HG02571 (cell line): Measurements from ENCODE around the gene KLHL28.

Experiments used
- ATAC-seq: cut with Tn5 transposase; IDR thresholded peaks from one replicate; pipeline ENCODE4 v1.9.1; 2021; ENCODE audit warnings: mild to moderate bottlenecking, moderate library complexity; ENCODE audit not compliant: unreplicated experiment

The KLHL28 gene

DNA sequence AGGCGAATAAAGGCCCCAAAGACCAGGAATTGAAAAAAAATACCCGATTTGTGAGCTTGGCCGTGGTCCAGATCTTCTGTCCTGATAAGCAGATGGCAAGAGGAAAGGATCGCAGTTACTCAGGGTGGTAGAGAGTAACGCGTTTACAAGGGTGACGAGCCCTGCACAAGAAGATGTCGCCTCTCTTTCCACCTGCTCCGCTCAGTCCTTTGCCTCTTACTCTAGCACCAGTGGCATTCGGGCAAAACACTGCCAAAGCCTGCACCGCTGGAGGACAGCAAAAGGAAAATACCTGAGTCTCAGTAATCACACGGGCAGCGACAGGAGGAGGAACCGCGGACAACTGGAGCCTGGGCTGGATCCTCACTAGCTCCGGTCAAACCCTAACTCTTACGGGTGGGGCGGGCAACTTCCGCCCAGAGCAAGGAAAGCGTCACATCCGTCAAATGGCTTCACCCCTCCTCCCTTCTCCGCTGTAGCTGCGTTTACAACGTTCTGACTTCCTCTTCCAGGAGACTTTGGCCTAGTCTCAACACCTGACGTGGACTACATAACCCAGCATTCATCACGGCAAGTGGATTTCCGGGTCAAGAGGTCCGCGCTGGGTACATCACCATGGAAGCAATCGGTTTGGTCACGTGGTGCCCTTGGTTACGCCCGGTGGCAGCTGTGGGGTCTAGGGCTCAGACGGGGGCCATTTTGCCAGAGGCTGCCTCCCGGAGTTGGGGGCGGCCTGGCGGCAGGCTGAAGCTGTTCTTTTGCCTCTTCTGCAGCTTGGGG is at the start of gene KLHL28, which contains the start of gene TOGARAM1:
KLHL28 (minus strand) TSS at position 394 of the 780 bp plus-strand sequence. CDS start 16,019 bp downstream, outside the sequence.
TOGARAM1 (plus strand) TSS at position 637 of the 780 bp plus-strand sequence. CDS start 232 bp downstream, outside the sequence.
- ATAC-seq, result peak; percentile 92

DNA sequence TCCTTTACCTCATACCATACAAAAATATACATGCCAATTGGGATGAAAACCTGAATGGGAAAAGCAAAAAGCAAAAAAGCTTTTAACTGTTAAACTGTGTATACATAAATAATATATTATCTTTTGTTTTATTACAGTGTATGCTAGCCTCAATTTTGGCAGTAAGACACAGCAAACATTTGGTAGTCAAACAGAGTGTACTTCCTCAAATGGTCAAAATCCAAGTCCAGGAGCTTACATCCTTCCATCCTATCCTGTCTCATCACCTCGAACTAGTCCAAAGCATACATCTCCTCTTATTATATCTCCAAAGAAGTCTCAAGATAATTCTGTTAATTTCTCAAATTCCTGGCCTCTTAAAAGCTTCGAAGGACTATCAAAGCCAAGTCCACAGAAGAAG is 42.2 kb upstream of the KLHL28 start:
- no peak for ATAC-seq

DNA sequence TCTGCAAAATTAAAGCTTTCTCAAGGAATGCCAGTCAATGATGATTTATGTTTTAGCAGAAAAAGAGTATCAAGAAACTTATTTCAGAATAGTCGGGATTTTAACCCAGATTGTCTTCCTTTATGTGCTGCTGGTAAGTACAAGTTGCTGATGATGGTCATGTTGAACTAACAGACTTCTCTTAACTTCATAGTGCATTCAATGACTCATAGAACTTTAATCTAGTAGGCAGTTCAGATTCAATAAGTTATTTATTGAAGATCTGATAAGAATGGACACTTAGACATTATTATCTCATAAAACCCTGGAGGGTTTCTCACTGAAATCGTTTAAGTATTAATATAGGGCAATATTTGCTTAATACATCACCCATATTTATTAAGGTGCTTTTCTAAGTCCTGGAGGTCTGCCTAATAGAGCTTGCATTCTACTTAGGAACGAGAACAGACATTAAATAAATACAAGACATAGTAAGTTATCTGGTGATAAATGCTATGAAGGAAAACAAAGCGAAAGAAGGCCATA is 34.1 kb upstream of the KLHL28 start:
- no peak for ATAC-seq

DNA sequence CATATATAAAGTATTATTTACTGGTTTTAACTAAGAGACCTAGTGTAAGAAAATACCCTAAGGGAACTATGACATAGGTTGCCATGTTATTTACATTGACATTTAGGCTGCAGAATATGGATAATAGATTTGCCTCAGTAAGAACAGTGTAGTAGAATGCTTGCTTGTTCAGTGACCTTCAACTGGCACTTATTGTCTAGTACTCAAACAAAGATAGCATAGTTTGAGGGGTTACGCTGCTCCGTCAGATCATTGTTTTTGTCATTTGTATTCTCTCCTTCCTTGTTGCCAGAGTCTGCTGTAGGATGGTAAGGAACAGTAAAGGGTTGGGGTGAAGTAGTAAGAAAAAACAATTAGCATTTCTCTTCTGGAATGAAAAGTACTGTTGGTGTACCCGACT is 33.4 kb upstream of the KLHL28 start:
- no peak for ATAC-seq

DNA sequence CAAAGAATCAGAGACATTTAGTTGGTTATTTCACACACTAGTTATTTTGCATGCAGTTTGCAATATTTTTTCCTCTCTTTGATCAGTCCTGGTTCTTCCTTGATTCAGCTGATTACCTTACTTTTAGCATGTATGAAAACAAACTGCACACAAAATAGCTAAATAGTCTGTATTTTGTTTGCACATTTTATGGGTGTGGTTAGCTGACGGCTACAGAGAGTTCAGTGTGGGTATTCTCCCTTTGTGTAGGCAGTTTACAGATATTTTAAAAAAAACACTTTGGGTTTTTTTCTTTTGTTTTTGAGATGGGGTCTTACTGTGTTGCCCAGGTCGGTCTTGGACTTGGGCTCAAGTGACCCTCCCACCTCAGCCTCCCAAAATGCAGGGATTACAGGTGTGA is 28.8 kb upstream of the KLHL28 start:
- no peak for ATAC-seq

GRCh38 chr14:44989497-44990440 is 28.0 kb upstream of the KLHL28 start:
- ATAC-seq, result no peak

- no peak for ATAC-seq
Observed at GRCh38 chr14:44988694-44989093, 26.9 kb upstream of the KLHL28 start.

- no peak for ATAC-seq
Observed at GRCh38 chr14:44982594-44982993, 20.8 kb upstream of the KLHL28 start.

GRCh38 chr14:44981198-44981597 is 19.5 kb upstream of the KLHL28 start:
- no peak for ATAC-seq

DNA sequence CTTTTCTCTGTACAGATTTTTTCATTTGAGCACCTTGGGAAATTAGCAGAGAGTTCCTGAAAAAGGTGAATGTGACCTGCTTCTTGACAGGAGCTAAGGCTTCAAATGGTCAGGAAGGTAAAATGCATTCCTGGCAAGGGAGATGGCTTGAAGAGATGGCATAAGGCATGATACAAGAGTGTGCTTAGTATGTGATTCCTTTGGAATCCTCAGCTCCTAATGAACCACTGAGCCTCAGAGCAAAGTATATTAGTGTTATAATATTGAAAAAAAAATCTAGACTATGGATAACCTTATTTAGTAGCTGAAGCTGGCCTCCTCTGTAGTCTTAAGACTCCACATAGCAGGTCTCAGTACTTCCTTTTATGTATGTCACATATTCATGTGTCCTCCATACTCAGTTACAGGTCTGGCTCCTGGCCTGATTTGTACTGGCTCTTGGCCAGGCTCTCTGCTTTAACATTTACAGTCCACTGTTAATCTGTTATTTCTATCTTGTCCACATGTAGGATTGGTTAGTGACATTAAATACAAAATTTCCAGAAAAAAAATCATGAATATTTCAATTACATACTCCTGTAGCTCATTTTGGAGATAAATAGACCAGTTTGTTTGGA is 18.1 kb upstream of the KLHL28 start:
- no peak for ATAC-seq

GRCh38 chr14:44979273-44979672 is 17.5 kb upstream of the KLHL28 start:
- no peak for ATAC-seq

DNA sequence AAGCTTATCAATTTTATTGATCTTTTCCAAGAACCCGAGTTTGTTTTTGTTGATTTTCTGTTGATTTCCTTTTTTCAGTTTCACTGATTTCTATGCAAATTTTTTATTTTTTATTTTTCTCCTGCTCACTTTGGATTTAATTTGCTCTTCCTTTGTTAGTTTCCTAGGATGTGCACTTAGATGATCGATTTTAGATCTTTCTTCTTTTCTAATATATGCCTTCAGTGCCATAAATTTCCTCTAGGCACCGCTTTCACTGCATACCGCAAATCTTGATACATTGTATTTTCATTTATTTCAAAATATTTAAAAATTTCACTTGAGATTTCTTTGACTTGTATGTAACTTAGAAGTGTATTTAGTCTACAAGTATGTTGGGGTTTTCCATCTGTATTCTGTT is 9.7 kb upstream of the KLHL28 start:
- ATAC-seq, result no peak

GRCh38 chr14:44970907-44971306 is 9.2 kb upstream of the KLHL28 start:
- ATAC-seq, result no peak

- no peak for ATAC-seq
Observed at GRCh38 chr14:44968714-44969113, 7.0 kb upstream of the KLHL28 start.

DNA sequence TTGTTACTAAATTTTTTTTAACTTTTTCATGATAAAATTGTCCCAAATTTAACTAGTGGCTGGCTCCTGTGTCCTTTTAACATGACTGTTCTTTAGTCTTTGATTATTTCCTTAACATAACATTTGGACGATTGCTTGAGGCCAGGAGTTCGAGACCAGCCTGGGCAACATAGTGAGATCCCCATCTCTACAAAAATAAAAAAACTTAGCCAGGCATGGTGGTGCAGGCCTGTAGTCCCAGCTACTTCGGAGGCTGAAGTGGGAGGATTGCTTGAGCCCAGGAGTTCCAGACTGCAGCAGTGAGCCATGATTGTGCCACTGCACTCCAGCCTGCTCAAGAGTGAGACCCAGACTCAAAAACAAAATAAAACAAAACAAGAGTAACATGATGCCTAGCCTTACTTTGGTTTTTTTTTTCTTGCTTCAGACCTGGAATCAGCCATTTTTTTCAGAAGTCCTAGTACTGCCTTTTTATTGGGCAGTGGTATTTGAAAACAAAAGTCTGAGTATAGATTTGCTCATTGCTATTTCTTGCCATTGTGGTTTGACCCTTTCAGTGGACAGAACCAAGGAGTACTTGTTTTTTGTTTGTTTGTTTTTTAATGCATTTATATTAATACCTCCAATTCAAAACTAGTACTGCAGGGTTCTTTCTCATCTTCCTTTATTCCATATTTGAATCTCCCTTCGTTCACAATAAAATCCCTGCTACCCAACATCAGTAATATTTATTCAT is 5.0 kb upstream of the KLHL28 start:
- ATAC-seq, result no peak

DNA sequence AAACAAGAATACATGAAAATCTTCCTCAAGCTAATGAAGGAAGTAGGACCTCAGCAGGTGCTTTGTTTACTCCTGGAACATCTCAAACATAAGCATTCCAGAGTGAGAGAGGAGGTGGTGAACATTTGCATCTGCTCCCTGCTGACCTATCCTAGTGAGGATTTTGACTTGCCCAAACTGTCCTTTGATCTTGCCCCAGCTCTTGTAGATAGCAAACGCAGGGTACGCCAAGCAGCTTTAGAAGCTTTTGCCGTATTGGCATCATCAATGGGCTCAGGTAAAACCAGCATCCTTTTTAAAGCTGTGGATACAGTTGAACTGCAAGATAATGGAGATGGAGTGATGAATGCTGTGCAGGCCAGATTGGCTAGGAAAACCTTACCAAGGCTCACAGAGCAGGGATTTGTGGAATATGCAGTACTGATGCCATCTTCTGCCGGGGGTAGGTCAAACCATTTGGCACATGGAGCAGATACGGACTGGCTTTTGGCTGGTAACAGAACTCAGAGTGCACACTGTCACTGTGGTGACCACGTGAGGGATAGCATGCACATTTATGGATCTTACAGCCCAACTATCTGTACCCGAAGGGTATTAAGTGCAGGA is 2.1 kb upstream of the KLHL28 start:
- no peak for ATAC-seq

GRCh38 chr14:44963044-44963528 is 1.3 kb upstream of the KLHL28 start:
- no peak for ATAC-seq

DNA sequence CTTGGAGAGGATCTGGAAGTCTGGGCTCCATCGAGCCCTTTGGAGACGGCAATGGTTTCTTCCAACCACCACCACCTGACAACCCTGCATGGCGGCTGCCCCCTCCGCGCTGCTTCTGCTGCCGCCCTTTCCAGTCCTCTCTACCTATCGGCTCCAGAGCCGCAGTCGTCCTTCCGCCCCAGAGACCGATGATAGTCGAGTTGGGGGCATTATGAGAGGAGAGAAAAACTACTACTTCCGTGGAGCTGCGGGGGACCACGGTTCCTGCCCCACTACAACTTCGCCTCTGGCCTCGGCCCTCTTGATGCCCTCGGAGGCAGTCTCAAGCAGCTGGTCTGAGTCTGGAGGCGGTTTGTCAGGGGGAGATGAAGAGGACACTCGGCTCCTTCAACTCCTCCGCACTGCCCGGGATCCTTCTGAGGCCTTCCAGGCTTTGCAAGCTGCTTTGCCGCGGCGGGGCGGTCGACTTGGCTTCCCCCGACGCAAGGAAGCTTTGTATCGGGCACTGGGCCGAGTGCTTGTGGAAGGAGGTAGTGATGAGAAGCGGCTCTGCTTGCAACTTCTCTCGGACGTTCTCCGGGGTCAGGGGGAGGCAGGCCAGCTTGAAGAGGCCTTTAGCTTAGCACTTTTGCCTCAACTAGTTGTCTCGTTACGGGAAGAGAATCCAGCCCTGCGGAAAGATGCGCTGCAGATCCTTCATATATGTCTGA is 742 bp upstream of the KLHL28 start:
- peak; percentile 23 for ATAC-seq

DNA sequence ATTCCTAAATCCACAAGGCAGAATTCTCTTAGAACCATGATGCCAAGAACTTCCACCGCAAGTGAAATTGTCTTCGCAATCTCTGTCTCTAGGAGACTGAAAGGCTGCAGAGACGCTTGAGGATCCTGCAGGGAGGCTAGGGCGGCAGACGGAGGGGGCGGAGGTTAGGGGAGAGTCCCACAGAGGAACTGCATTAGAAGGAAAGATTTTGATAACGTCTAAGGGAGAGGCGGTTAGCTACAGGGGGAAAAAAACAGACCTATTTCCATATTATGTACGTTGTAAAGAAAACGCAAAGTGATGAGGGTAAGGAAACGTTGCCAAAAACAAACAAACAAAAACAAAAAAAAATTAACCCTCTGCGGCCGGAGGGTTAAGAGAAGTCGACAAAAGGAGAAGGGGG is 595 bp downstream of the KLHL28 start:
- ATAC-seq, result peak; percentile 17
